GM08714 (cell line): ENCODE data around the gene HMGCLL1.

Experiments used
- H3K4me3 ChIP-seq: fragments of 200-500 bp; sonication (Bioruptor generic); 2 replicates; pipeline ENCODE4 v1.5.1; 2014; ENCODE audit warnings: mild to moderate bottlenecking, low read length, inconsistent platforms
- ZNF274 ChIP-seq: IDR thresholded peaks from 2 replicates; pipeline ENCODE4 v1.6.1; 2012; ENCODE audit warnings: mild to moderate bottlenecking, low read depth, low read length

The HMGCLL1 gene

GRCh38 chr6:55499591-55499990, 79.4 kb downstream of the HMGCLL1 start:
- no peak for TF ChIP-seq ZNF274
- H3K4me3 ChIP-seq: no peak overlapping the region

- TF ChIP-seq ZNF274: no peak
- H3K4me3 ChIP-seq: no peak overlapping the region
Observed at GRCh38 chr6:55497694-55498093, 81.3 kb downstream of the HMGCLL1 start.

GRCh38 chr6:55496201-55496600, 82.8 kb downstream of the HMGCLL1 start:
- no peak overlapping the region for H3K4me3 ChIP-seq
- TF ChIP-seq ZNF274: no peak

- TF ChIP-seq ZNF274: no peak
Observed at GRCh38 chr6:55495277-55495676, 83.7 kb downstream of the HMGCLL1 start.

GRCh38 chr6:55494411-55494810, 84.6 kb downstream of the HMGCLL1 start:
- H3K4me3 ChIP-seq: no peak overlapping the region
- TF ChIP-seq ZNF274: no peak

More at GRCh38 chr6:55495277-55495676, 83.7 kb downstream of the HMGCLL1 start:
- no peak overlapping the region for H3K4me3 ChIP-seq

GRCh38 chr6:55492259-55492658, 86.7 kb downstream of the HMGCLL1 start:
- TF ChIP-seq ZNF274: no peak
- no peak overlapping the region for H3K4me3 ChIP-seq

- no peak overlapping the region for H3K4me3 ChIP-seq
- TF ChIP-seq ZNF274: no peak
Observed at GRCh38 chr6:55490871-55491270, 88.1 kb downstream of the HMGCLL1 start.

GRCh38 chr6:55474382-55474781, 104.6 kb downstream of the HMGCLL1 start:
- TF ChIP-seq ZNF274: no peak
- no peak overlapping the region for H3K4me3 ChIP-seq

GRCh38 chr6:55473722-55474121, 105.3 kb downstream of the HMGCLL1 start:
- TF ChIP-seq ZNF274: no peak
- H3K4me3 ChIP-seq: no peak overlapping the region

GRCh38 chr6:55469951-55470366, 109.0 kb downstream of the HMGCLL1 start:
- no peak for TF ChIP-seq ZNF274
- no peak overlapping the region for H3K4me3 ChIP-seq

- no peak overlapping the region for H3K4me3 ChIP-seq
- no peak for TF ChIP-seq ZNF274
Observed at GRCh38 chr6:55456016-55456415, 123.0 kb downstream of the HMGCLL1 start.

GRCh38 chr6:55450005-55450404, 129.0 kb downstream of the HMGCLL1 start:
- no peak overlapping the region for H3K4me3 ChIP-seq
- no peak for TF ChIP-seq ZNF274

GRCh38 chr6:55449225-55449624, 129.8 kb downstream of the HMGCLL1 start:
- no peak overlapping the region for H3K4me3 ChIP-seq
- TF ChIP-seq ZNF274: no peak

- no peak overlapping the region for H3K4me3 ChIP-seq
- TF ChIP-seq ZNF274: no peak
Observed at GRCh38 chr6:55448451-55448850, 130.5 kb downstream of the HMGCLL1 start.

- no peak for TF ChIP-seq ZNF274
- no peak overlapping the region for H3K4me3 ChIP-seq
Observed at GRCh38 chr6:55447891-55448290, 131.1 kb downstream of the HMGCLL1 start.

GRCh38 chr6:55445648-55446204, 133.3 kb downstream of the HMGCLL1 start:
- TF ChIP-seq ZNF274: no peak

More at GRCh38 chr6:55445648-55446204, 133.3 kb downstream of the HMGCLL1 start:
- H3K4me3 ChIP-seq: no peak overlapping the region
